GM13976 (cell line): ENCODE measurements around the gene TMCO4.

Experiments used
- DNase-seq: peaks from one replicate; pipeline ENCODE4 v3.0.0; 2012; ENCODE audit warnings: low spot score
- CTCF ChIP-seq: IDR thresholded peaks from 2 replicates; pipeline ENCODE4 v1.5.1; 2012; ENCODE audit warnings: borderline replicate concordance, mild to moderate bottlenecking; ENCODE audit not compliant: insufficient read depth; ENCODE audit errors: extremely low read depth, missing control alignments, control extremely low read depth
- in situ Hi-C: fragments of 300-500 bp; cut with MboI; formaldehyde crosslinking; loops from one replicate; pipeline ENCODE4 v1.12.0; 2022; ENCODE audit warnings: low sequenced_read_pairs, mixed read lengths, inconsistent platforms; ENCODE audit not compliant: unreplicated experiment

TMCO4 gene

DNA sequence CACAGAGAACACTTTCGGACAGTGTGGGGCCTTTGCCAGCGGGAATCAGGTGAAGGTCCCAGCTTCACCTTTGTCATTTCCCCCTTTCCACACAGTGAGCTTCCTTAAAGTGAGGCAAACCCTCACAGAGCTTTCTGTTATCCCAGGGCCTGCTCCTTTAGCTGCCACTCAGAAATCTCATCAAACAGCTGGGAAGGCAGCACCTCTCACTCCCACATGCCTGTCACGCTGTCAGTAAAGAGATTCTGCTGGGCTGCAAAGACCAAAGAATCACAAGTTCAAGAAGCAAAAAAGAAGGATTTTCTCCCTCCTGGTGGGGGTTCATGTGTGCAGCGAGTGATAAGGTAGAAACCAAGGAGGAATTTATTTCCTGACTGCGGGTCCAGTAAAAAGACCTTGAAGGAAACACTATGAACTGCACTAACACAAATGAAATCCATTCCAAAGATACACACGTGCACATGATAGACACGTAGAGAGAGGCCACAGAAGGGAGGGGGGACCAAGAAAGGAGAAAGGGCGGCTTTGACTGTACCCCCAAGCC lies 91.1 kb downstream of the TMCO4 start:
- in situ Hi-C loops: no loop called here
- no peak for TF ChIP-seq CTCF
- DNase-seq: no peak

DNA sequence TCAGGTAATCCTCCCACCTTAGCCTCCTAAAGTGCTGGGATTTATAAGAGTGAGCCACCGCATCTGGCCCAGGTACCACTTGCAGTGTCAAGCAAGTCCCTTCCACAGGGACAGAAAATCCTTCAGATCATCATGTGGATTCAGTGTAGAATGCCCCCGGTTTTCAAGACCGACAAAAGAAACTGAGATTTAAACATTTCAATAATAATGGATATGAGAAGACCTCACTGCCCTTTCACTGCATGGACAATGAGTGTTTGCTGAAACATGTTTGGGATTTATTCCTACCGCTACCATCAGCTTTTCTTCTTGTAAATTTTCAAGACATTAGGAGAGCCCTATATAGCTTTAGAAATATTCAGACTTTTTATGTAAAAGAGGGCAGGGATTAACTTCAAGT lies 93.6 kb downstream of the TMCO4 start:
- in situ Hi-C loops: no loop called here
- TF ChIP-seq CTCF: no peak
- no peak for DNase-seq

- DNase-seq: no peak
- in situ Hi-C loops: no loop called here
- no peak for TF ChIP-seq CTCF
These were observed 94.3 kb downstream of the TMCO4 start for GRCh38 chr1:19705464-19705863.

GRCh38 chr1:19704247-19705113 lies 95.2 kb downstream of the TMCO4 start:
- TF ChIP-seq CTCF: peak; percentile 89
- in situ Hi-C loops: loop anchor here (5.0 kb wide), 1 partner anchor 42 kb away; the partner anchor contains the start of gene HTR6
- peak; percentile 77 for DNase-seq

GRCh38 chr1:19703280-19703679 lies 96.4 kb downstream of the TMCO4 start:
- in situ Hi-C loops: loop anchor here (5.0 kb wide), 1 partner anchor 41 kb away; the partner anchor contains the start of gene HTR6
- no peak for TF ChIP-seq CTCF
- DNase-seq: no peak

DNA sequence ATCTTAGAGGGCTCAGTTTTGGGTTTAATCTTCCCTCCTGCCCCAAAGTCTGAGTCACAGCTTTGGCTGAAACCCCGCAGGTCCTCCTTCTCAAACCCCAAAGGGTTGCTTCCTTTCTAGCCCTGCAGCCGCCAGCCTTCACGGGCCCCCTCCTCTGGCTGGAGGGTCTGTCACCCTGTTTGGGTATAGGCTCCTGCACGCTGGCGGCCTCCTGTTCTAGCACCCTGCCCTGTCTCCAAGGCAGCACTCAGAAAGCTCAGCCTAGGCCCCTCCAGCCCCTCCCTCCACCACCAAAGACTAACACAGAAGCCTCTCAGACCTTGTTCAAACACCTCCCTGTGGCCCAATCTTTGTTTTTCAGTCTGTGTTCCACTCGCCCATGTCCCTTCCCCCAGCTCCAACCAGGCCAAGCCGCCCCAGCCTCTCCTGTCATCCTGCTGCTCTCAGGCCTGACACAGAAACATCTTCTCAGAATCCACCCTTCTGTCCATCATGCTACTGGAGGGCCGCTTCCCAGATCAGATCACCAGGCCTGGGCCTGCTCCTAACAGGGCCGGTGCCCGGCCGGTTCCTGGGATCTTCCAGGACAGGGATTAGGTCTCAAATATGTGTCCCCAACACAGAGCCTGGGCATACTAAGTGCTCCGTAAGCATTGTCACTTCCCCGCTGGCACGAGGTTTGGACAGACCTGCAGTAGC lies 99.5 kb downstream of the TMCO4 start:
- TF ChIP-seq CTCF: no peak
- DNase-seq: no peak
- in situ Hi-C loops: loop anchor here (5.0 kb wide), 1 partner anchor 38 kb away; the partner anchor contains the start of gene HTR6
